ENCODE measurements around the gene ADCK2. TPM values are rescaled to one million over a fixed set of nuclear protein-coding genes. Genes with fewer than 3 reads are reported as not detected.
"Not testable (repeated sequence)": the region's sequence is repeated elsewhere in the genome, so short reads cannot be mapped to it uniquely, and the experiment has no call there.

Gene ADCK2
- total and polyA plus RNA-seq, 2 donors: 10.4 to 17.8 TPM

GRCh38 chr7:140684066-140684950 is 11.6 kb downstream of the ADCK2 start:
- DNase-seq (ENCODE audit: low read depth in 6 of 9, low spot score in 9 of 9): no peak
- Histone ChIP-seq H3K4me3 (ENCODE audit: low read length in 2 of 2) (no peak overlapping the region), H3K27ac (ENCODE audit: low read depth in 1 of 2, low read length in 1 of 2) (no peak overlapping the region), H3K36me3 (ENCODE audit: control insufficient read depth in 2 of 2, insufficient read depth in 2 of 2, low read length in 1 of 2) (peaks cover 41 to 57% of the 10 kb centered on the region in 2 donors), H3K9me3 (ENCODE audit: control insufficient read depth in 2 of 2, insufficient read depth in 1 of 2, low read length in 1 of 2) (no peaks in the 10 kb centered on the region), H3K27me3 (ENCODE audit: control insufficient read depth in 2 of 2, insufficient read depth in 1 of 2, low read length in 1 of 2) (no peaks in the 10 kb centered on the region), H3K4me1 (ENCODE audit: control insufficient read depth in 2 of 2, insufficient read depth in 2 of 2, low read length in 2 of 2) (no peaks in the 10 kb centered on the region)
- 97% methylated on average over 20 of the region's 20 CpGs for WGBS

GRCh38 chr7:140685407-140686087 is 12.8 kb downstream of the ADCK2 start:
- H3K36me3 ChIP-seq (ENCODE audit: control insufficient read depth in 2 of 2, insufficient read depth in 2 of 2, low read length in 1 of 2): peaks cover 44 to 63% of the 10 kb centered on the region in 2 donors
- DNase-seq (ENCODE audit: low read depth in 6 of 9, low spot score in 9 of 9): no peak
- no peak overlapping the region for H3K4me3 ChIP-seq (ENCODE audit: low read length in 2 of 2)
- H3K27me3 ChIP-seq (ENCODE audit: control insufficient read depth in 2 of 2, insufficient read depth in 1 of 2, low read length in 1 of 2): no peaks in the 10 kb centered on the region
- 96% methylated on average over 10 of the region's 10 CpGs for WGBS
- H3K27ac ChIP-seq (ENCODE audit: low read depth in 1 of 2, low read length in 1 of 2): no peak overlapping the region
- H3K4me1 ChIP-seq (ENCODE audit: control insufficient read depth in 2 of 2, insufficient read depth in 2 of 2, low read length in 2 of 2): no peaks in the 10 kb centered on the region
- H3K9me3 ChIP-seq (ENCODE audit: control insufficient read depth in 2 of 2, insufficient read depth in 1 of 2, low read length in 1 of 2): no peaks in the 10 kb centered on the region

GRCh38 chr7:140686921-140687320 is 14.2 kb downstream of the ADCK2 start:
- Histone ChIP-seq H3K4me1 (ENCODE audit: control insufficient read depth in 2 of 2, insufficient read depth in 2 of 2, low read length in 2 of 2) (no peaks in the 10 kb centered on the region), H3K9me3 (ENCODE audit: control insufficient read depth in 2 of 2, insufficient read depth in 1 of 2, low read length in 1 of 2) (no peaks in the 10 kb centered on the region), H3K4me3 (ENCODE audit: low read length in 2 of 2) (no peak overlapping the region), H3K36me3 (ENCODE audit: control insufficient read depth in 2 of 2, insufficient read depth in 2 of 2, low read length in 1 of 2) (peaks cover 44 to 58% of the 10 kb centered on the region in 2 donors), H3K27ac (ENCODE audit: low read depth in 1 of 2, low read length in 1 of 2) (no peak overlapping the region), H3K27me3 (ENCODE audit: control insufficient read depth in 2 of 2, insufficient read depth in 1 of 2, low read length in 1 of 2) (no peaks in the 10 kb centered on the region)
- WGBS: 98% methylated on average over 11 of the region's 11 CpGs
- DNase-seq (ENCODE audit: low read depth in 6 of 9, low spot score in 9 of 9): no peak

GRCh38 chr7:140688341-140688740 is 15.6 kb downstream of the ADCK2 start:
- peaks cover 38 to 60% of the 10 kb centered on the region in 2 donors for H3K36me3 ChIP-seq (ENCODE audit: control insufficient read depth in 2 of 2, insufficient read depth in 2 of 2, low read length in 1 of 2)
- no peaks in the 10 kb centered on the region for H3K27me3 ChIP-seq (ENCODE audit: control insufficient read depth in 2 of 2, insufficient read depth in 1 of 2, low read length in 1 of 2)
- H3K27ac ChIP-seq (ENCODE audit: low read depth in 1 of 2, low read length in 1 of 2): no peak overlapping the region
- no peaks in the 10 kb centered on the region for H3K4me1 ChIP-seq (ENCODE audit: control insufficient read depth in 2 of 2, insufficient read depth in 2 of 2, low read length in 2 of 2)
- no peak for DNase-seq (ENCODE audit: low read depth in 6 of 9, low spot score in 9 of 9)
- H3K4me3 ChIP-seq (ENCODE audit: low read length in 2 of 2): no peak overlapping the region
- 96% methylated on average over 6 of the region's 6 CpGs for WGBS
- no peaks in the 10 kb centered on the region for H3K9me3 ChIP-seq (ENCODE audit: control insufficient read depth in 2 of 2, insufficient read depth in 1 of 2, low read length in 1 of 2)

GRCh38 chr7:140689199-140690152 is 16.7 kb downstream of the ADCK2 start:
- WGBS: 98% methylated on average over 16 of the region's 16 CpGs

GRCh38 chr7:140691376-140692045 is 18.8 kb downstream of the ADCK2 start:
- Histone ChIP-seq H3K4me1 (ENCODE audit: control insufficient read depth in 2 of 2, insufficient read depth in 2 of 2, low read length in 2 of 2) (peaks cover 0 to 9% of the 10 kb centered on the region in 2 donors), H3K4me3 (ENCODE audit: low read length in 2 of 2) (no peak overlapping the region), H3K27me3 (ENCODE audit: control insufficient read depth in 2 of 2, insufficient read depth in 1 of 2, low read length in 1 of 2) (no peaks in the 10 kb centered on the region), H3K9me3 (ENCODE audit: control insufficient read depth in 2 of 2, insufficient read depth in 1 of 2, low read length in 1 of 2) (no peaks in the 10 kb centered on the region), H3K36me3 (ENCODE audit: control insufficient read depth in 2 of 2, insufficient read depth in 2 of 2, low read length in 1 of 2) (peaks cover 27 to 51% of the 10 kb centered on the region in 2 donors), H3K27ac (ENCODE audit: low read depth in 1 of 2, low read length in 1 of 2) (no peak overlapping the region)
- 96% methylated on average over 12 of the region's 12 CpGs for WGBS
- no peak for DNase-seq (ENCODE audit: low read depth in 6 of 9, low spot score in 9 of 9)

More at GRCh38 chr7:140689199-140690152, 16.7 kb downstream of the ADCK2 start:
- Histone ChIP-seq H3K4me3 (ENCODE audit: low read length in 2 of 2) (no peak overlapping the region), H3K9me3 (ENCODE audit: control insufficient read depth in 2 of 2, insufficient read depth in 1 of 2, low read length in 1 of 2) (no peaks in the 10 kb centered on the region), H3K36me3 (ENCODE audit: control insufficient read depth in 2 of 2, insufficient read depth in 2 of 2, low read length in 1 of 2) (peaks cover 34 to 55% of the 10 kb centered on the region in 2 donors), H3K27ac (ENCODE audit: low read depth in 1 of 2, low read length in 1 of 2) (no peak overlapping the region), H3K4me1 (ENCODE audit: control insufficient read depth in 2 of 2, insufficient read depth in 2 of 2, low read length in 2 of 2) (no peaks in the 10 kb centered on the region), H3K27me3 (ENCODE audit: control insufficient read depth in 2 of 2, insufficient read depth in 1 of 2, low read length in 1 of 2) (no peaks in the 10 kb centered on the region)
- DNase-seq (ENCODE audit: low read depth in 6 of 9, low spot score in 9 of 9): no peak

- H3K4me1 ChIP-seq (ENCODE audit: control insufficient read depth in 2 of 2, insufficient read depth in 2 of 2, low read length in 2 of 2): peaks cover 6 to 18% of the 10 kb centered on the region in 2 donors
- DNase-seq (ENCODE audit: low read depth in 6 of 9, low spot score in 9 of 9); H3K27me3 ChIP-seq (ENCODE audit: control insufficient read depth in 2 of 2, insufficient read depth in 1 of 2, low read length in 1 of 2); H3K9me3 ChIP-seq (ENCODE audit: control insufficient read depth in 2 of 2, insufficient read depth in 1 of 2, low read length in 1 of 2); H3K4me3 ChIP-seq (ENCODE audit: low read length in 2 of 2); H3K27ac ChIP-seq (ENCODE audit: low read depth in 1 of 2, low read length in 1 of 2): not testable (repeated sequence)
- 98% methylated on average over 10 of the region's 10 CpGs for WGBS
- H3K36me3 ChIP-seq (ENCODE audit: control insufficient read depth in 2 of 2, insufficient read depth in 2 of 2, low read length in 1 of 2): peaks cover 17 to 31% of the 10 kb centered on the region in 2 donors
These were observed 21.1 kb downstream of the ADCK2 start for GRCh38 chr7:140693849-140694248.

GRCh38 chr7:140694592-140694991 is 21.8 kb downstream of the ADCK2 start:
- peaks cover 6 to 18% of the 10 kb centered on the region in 2 donors for H3K4me1 ChIP-seq (ENCODE audit: control insufficient read depth in 2 of 2, insufficient read depth in 2 of 2, low read length in 2 of 2)
- H3K27ac ChIP-seq (ENCODE audit: low read depth in 1 of 2, low read length in 1 of 2): no peak overlapping the region
- H3K36me3 ChIP-seq (ENCODE audit: control insufficient read depth in 2 of 2, insufficient read depth in 2 of 2, low read length in 1 of 2): peaks cover 11 to 26% of the 10 kb centered on the region in 2 donors
- H3K4me3 ChIP-seq (ENCODE audit: low read length in 2 of 2): no peak overlapping the region
- H3K9me3 ChIP-seq (ENCODE audit: control insufficient read depth in 2 of 2, insufficient read depth in 1 of 2, low read length in 1 of 2): no peaks in the 10 kb centered on the region
- H3K27me3 ChIP-seq (ENCODE audit: control insufficient read depth in 2 of 2, insufficient read depth in 1 of 2, low read length in 1 of 2): no peaks in the 10 kb centered on the region
- WGBS: 99% methylated on average over 6 of the region's 6 CpGs
- DNase-seq (ENCODE audit: low read depth in 6 of 9, low spot score in 9 of 9): no peak

Data from thymus (tissue), 11 donors.